IMR-90 (cell line): ENCODE data around the gene KRTAP29-1. TPM values are rescaled to one million over a fixed set of nuclear protein-coding genes. Genes with fewer than 3 reads are reported as not detected.
"Not testable (repeated sequence)": the region's sequence is repeated elsewhere in the genome, so short reads cannot be mapped to it uniquely, and the experiment has no call there.

Source experiments
- ATAC-seq: fragments of 200-7000 bp; cut with Tn5 transposase; 2 replicates; pipeline ENCODE4 v1.9.1; 2020; ENCODE audit warnings: low read depth, mild to moderate bottlenecking, moderate library complexity
- BruUV-seq: library from RNA; stranded (reverse); fragments of 400-500 nt; replicated peaks from 2 replicates; lab custom pipeline; 2021; lab: Mats Ljungman, UMichigan
- CTCF ChIA-PET: fragments of 300-600 bp; formaldehyde crosslinking; extraction: SDS; loops from one replicate; lab custom pipeline; 2021; ENCODE audit warnings: antibody characterized with exemption; lab: Yijun Ruan, JAX
- POLR2A ChIA-PET: fragments of 300-600 bp; sonication (Branson Sonifier 250); formaldehyde crosslinking; loops from one replicate; lab custom pipeline; 2022; ENCODE audit warnings: antibody characterized with exemption; ENCODE audit not compliant: unreplicated experiment; lab: Charles Lee
- DNase-seq: peaks from one replicate; pipeline ENCODE4 v3.0.0; 2013
- H2AFZ ChIP-seq: replicated peaks from 2 replicates; pipeline ENCODE3; 2013; ENCODE audit warnings: low read length, mild to moderate bottlenecking; ENCODE audit not compliant: poor library complexity
- H2AK5ac ChIP-seq: 2 replicates; pipeline ENCODE4 v1.6.1; 2013; ENCODE audit warnings: low read depth, low read length, inconsistent platforms
- H2AK9ac ChIP-seq: replicated peaks from 2 replicates; pipeline ENCODE3; 2013; ENCODE audit warnings: mild to moderate bottlenecking, low read depth, low read length, moderate library complexity; ENCODE audit not compliant: poor library complexity
- H2BK120ac ChIP-seq: 2 replicates; pipeline ENCODE4 v1.6.1; 2013; ENCODE audit warnings: low read depth, low read length, inconsistent platforms
- H2BK15ac ChIP-seq: 3 replicates; pipeline ENCODE4 v1.6.1; 2013; ENCODE audit warnings: low read depth, low read length, inconsistent platforms
- H2BK20ac ChIP-seq: 2 replicates; pipeline ENCODE4 v1.6.1; 2013; ENCODE audit warnings: low read depth, mild to moderate bottlenecking, inconsistent platforms, low read length, moderate library complexity
- H2BK5ac ChIP-seq: 2 replicates; pipeline ENCODE4 v1.6.1; 2013; ENCODE audit warnings: mild to moderate bottlenecking, low read depth, low read length, inconsistent platforms; ENCODE audit not compliant: poor library complexity, severe bottlenecking
- H3K14ac ChIP-seq: replicated peaks from 2 replicates; pipeline ENCODE4 v1.6.1; 2013; ENCODE audit warnings: low read depth, low read length, inconsistent platforms
- H3K18ac ChIP-seq: 2 replicates; pipeline ENCODE4 v1.6.1; 2013; ENCODE audit warnings: low read depth, low read length, control low read depth
- H3K23ac ChIP-seq: 2 replicates; pipeline ENCODE4 v1.6.1; 2013; ENCODE audit warnings: low read depth, low read length, inconsistent platforms
- H3K27ac ChIP-seq: 2 replicates; pipeline ENCODE4 v1.5.1; 2013; ENCODE audit warnings: mild to moderate bottlenecking, control low read depth, low read length; ENCODE audit not compliant: insufficient read depth
- H3K27me3 ChIP-seq: 2 replicates; pipeline ENCODE4 v1.6.1; 2013; ENCODE audit warnings: low read length; ENCODE audit not compliant: control insufficient read depth, insufficient read depth
- H3K36me3 ChIP-seq: 2 replicates; pipeline ENCODE4 v1.6.1; 2013; ENCODE audit warnings: low read length, mixed read lengths; ENCODE audit not compliant: control insufficient read depth, insufficient read depth
- H3K4ac ChIP-seq: 2 replicates; pipeline ENCODE4 v1.6.1; 2013; ENCODE audit warnings: low read depth, low read length, inconsistent platforms
- H3K4me1 ChIP-seq: 2 replicates; pipeline ENCODE4 v1.6.1; 2013; ENCODE audit warnings: low read length, mixed read lengths; ENCODE audit not compliant: control insufficient read depth, insufficient read depth
- H3K4me2 ChIP-seq: 2 replicates; pipeline ENCODE4 v1.6.1; 2013; ENCODE audit warnings: low read depth, mild to moderate bottlenecking, control low read depth, low read length, moderate library complexity
- H3K4me3 ChIP-seq: 2 replicates; pipeline ENCODE4 v1.5.1; 2013; ENCODE audit warnings: low read depth, mild to moderate bottlenecking, control low read depth, low read length, moderate library complexity; ENCODE audit not compliant: insufficient read depth
- H3K56ac ChIP-seq: 2 replicates; pipeline ENCODE4 v1.6.1; 2013; ENCODE audit warnings: low read length, inconsistent platforms; ENCODE audit not compliant: insufficient read depth; ENCODE audit errors: extremely low read depth
- H3K79me1 ChIP-seq, 2 experiments: 2 replicates each; pipeline ENCODE4 v1.6.1; 2013; ENCODE audit warnings: low read length in 2 of 2, inconsistent platforms in 1 of 2, low read depth in 1 of 2
- H3K9ac ChIP-seq: 2 replicates; pipeline ENCODE4 v1.6.1; 2013; ENCODE audit warnings: low read depth, low read length, control low read depth
- H3K9me1 ChIP-seq: 2 replicates; pipeline ENCODE4 v1.6.1; 2013; ENCODE audit warnings: low read length, inconsistent platforms; ENCODE audit not compliant: insufficient read depth
- H3K9me3 ChIP-seq: 2 replicates; pipeline ENCODE4 v1.6.1; 2013; ENCODE audit warnings: low read length; ENCODE audit not compliant: control insufficient read depth, insufficient read depth
- H4K20me1 ChIP-seq: 2 replicates; pipeline ENCODE4 v1.6.1; 2013; ENCODE audit warnings: low read length, inconsistent platforms; ENCODE audit not compliant: insufficient read depth
- H4K5ac ChIP-seq: 2 replicates; pipeline ENCODE4 v1.6.1; 2013; ENCODE audit warnings: mild to moderate bottlenecking, low read depth, low read length, control low read depth
- H4K8ac ChIP-seq, 2 experiments: 2 replicates each; pipeline ENCODE4 v1.6.1; 2013; ENCODE audit warnings: low read depth in 2 of 2, low read length in 2 of 2, control low read depth in 1 of 2, inconsistent platforms in 1 of 2
- H4K91ac ChIP-seq: 2 replicates; pipeline ENCODE4 v1.6.1; 2013; ENCODE audit warnings: low read depth, low read length, inconsistent platforms; ENCODE audit not compliant: insufficient read depth
- CHD1 ChIP-seq: IDR thresholded peaks from 2 replicates; pipeline ENCODE4 v1.6.1; 2012; ENCODE audit warnings: low read depth, low read length, improper control_type of control experiment
- ELK1 ChIP-seq: fragments of 150-350 bp; IDR thresholded peaks from 2 replicates; pipeline ENCODE4 v1.6.1; 2016; ENCODE audit warnings: low read depth, mild to moderate bottlenecking, low read length, moderate library complexity, borderline replicate concordance
- FOS ChIP-seq: fragments of 150-350 bp; IDR thresholded peaks from 2 replicates; pipeline ENCODE4 v1.6.1; 2016; ENCODE audit warnings: low read depth, low read length
- MXI1 ChIP-seq: IDR thresholded peaks from 2 replicates; pipeline ENCODE4 v1.6.1; 2012; ENCODE audit warnings: low read depth, mild to moderate bottlenecking, low read length, moderate library complexity, borderline replicate concordance
- RAD21 ChIP-seq: IDR thresholded peaks from 2 replicates; pipeline ENCODE4 v1.6.1; 2012; ENCODE audit warnings: low read length, improper control_type of control experiment
- RCOR1 ChIP-seq: IDR thresholded peaks from 2 replicates; pipeline ENCODE4 v1.6.1; 2012; ENCODE audit warnings: mild to moderate bottlenecking, low read length, improper control_type of control experiment; ENCODE audit not compliant: insufficient replicate concordance
- RFX5 ChIP-seq: IDR thresholded peaks from 2 replicates; pipeline ENCODE4 v1.8.0; 2012; ENCODE audit warnings: low read depth, mild to moderate bottlenecking, low read length, moderate library complexity
- WGBS, 2 experiments: methylation state at CpG; one replicate each; pipeline versions ENCODE4 v1.1.5 to v1.1.7; 2013; ENCODE audit warnings: missing lambda C conversion rate in 2 of 2; ENCODE audit not compliant: insufficient read length in 1 of 2; ENCODE audit errors: extremely low coverage in 2 of 2; 5-methylcytosine and 5-hydroxymethylcytosine counted together
- dilution Hi-C: fragments of 300-500 bp; cut with HindIII; formaldehyde crosslinking; loops from one replicate; pipeline ENCODE4 v1.14.3; 2018; ENCODE audit warnings: low sequenced_read_pairs; ENCODE audit not compliant: unreplicated experiment
- in situ Hi-C: fragments of 300-500 bp; cut with MboI; formaldehyde crosslinking; loops from 3 replicates; pipeline ENCODE4 v1.14.3; 2019; ENCODE audit warnings: low sequenced_read_pairs, inconsistent platforms, mixed read lengths
- intact Hi-C: fragments of 100-400 bp; cut with micrococcal nuclease; formaldehyde crosslinking; loops from 2 replicates; pipeline ENCODE4 v1.10.0; 2022
- polyA plus RNA-seq, 3 experiments: library from polyadenylated mRNA; depleted of rRNA; stranded (reverse); fragments of >200 nt; gene quantifications; 2 replicates each; pipeline ENCODE4 v1.2.3, GENCODE V29; 2012; ENCODE audit warnings: low replicate concordance in 1 of 3
- total RNA-seq: library from RNA; depleted of rRNA; stranded (reverse); fragments of >200 nt; gene quantifications from 2 replicates; pipeline ENCODE4 v1.2.3, GENCODE V29; 2012

Gene KRTAP29-1
- total and polyA plus RNA-seq, 2 of the 4 experiments (the other 2 are of a cell fraction), result not detected

GRCh38 chr17:41347869-41348760 is 45.5 kb upstream of the KRTAP29-1 start:
- no peak overlapping the region for H4K5ac ChIP-seq
- intact Hi-C loops, result no loop called here
- no peak overlapping the region for H3K9ac ChIP-seq
- peaks cover 2% of the 10 kb centered on the region for H3K4me1 ChIP-seq
- no peak overlapping the region for H3K56ac ChIP-seq
- no TSS peak for BruUV-seq
- no peak overlapping the region for H2BK15ac ChIP-seq
- POLR2A ChIA-PET, result no interaction called here
- TF ChIP-seq FOS, result no peak
- TF ChIP-seq RAD21, result no peak
- no peak for TF ChIP-seq CHD1
- no peak for TF ChIP-seq RFX5
- TF ChIP-seq RCOR1, result no peak
- TF ChIP-seq ELK1, result no peak
- no peak for TF ChIP-seq MXI1
- H2AFZ ChIP-seq, result no peak overlapping the region
- H3K18ac ChIP-seq, result no peak overlapping the region
- peaks cover 4% of the 10 kb centered on the region for H3K9me3 ChIP-seq
- H3K23ac ChIP-seq, result no peak overlapping the region
- no peaks in the 10 kb centered on the region for H3K36me3 ChIP-seq
- H2AK5ac ChIP-seq, result no peak overlapping the region
- no peak for ATAC-seq
- no peak overlapping the region for H2BK5ac ChIP-seq
- no peak overlapping the region for H2BK20ac ChIP-seq
- no peak overlapping the region for H3K14ac ChIP-seq
- no peaks in the 10 kb centered on the region for H3K79me1 ChIP-seq
- in situ Hi-C loops, result no loop called here
- WGBS, 2 experiments, result no CpG with 5 or more reads among the region's 7 CpGs
- no peak overlapping the region for H2AK9ac ChIP-seq
- H3K27me3 ChIP-seq, result 0 out of 2 replicates have a peak, but pooled peaks cover 5% of the 10 kb centered on the region
- H3K27ac ChIP-seq, result no peak overlapping the region
- H3K4me3 ChIP-seq, result no peak overlapping the region
- H4K8ac ChIP-seq, result no peak overlapping the region
- CTCF ChIA-PET, result interaction anchor here (0.6 kb wide), 1 partner anchor 402 kb away, joined by 4 read pairs; no protein-coding TSS in a partner anchor
- no peak overlapping the region for H2BK120ac ChIP-seq
- H3K9me1 ChIP-seq, result peaks cover 3% of the 10 kb centered on the region; the same call in 1 of the 2 replicates
- no peak overlapping the region for H3K4ac ChIP-seq
- no peak for DNase-seq
- H4K91ac ChIP-seq, result no peak overlapping the region
- dilution Hi-C loops, result no loop called here
- no peaks in the 10 kb centered on the region for H4K20me1 ChIP-seq
- no peak overlapping the region for H3K4me2 ChIP-seq

DNA sequence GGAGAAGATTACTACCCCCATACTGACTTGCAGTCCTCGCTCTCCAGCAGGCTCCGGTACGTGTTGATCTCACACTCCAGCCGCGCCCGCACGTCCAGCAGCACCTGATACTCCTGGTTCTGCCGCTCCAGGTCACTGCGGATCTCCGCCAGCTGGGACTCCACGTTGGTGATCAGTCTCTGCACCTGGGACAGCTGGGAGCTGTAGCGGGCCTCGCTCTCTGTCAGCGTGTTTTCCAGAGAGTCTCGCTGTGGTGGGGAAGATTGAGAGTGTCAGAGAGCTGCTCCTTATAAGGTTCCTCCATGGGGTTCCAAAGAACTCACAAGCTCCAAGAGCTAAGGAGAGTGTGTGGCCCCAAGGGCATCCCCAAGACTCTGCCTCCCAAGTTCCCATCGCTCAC is 43.8 kb upstream of the KRTAP29-1 start:
- H3K36me3 ChIP-seq, H3K14ac ChIP-seq, H2AK9ac ChIP-seq, in situ Hi-C loops, CTCF ChIA-PET, H3K4me2 ChIP-seq, H3K4ac ChIP-seq, H2AFZ ChIP-seq, H3K27ac ChIP-seq, POLR2A ChIA-PET, dilution Hi-C loops, H2BK15ac ChIP-seq, H3K79me1 ChIP-seq, H3K9me1 ChIP-seq, H4K5ac ChIP-seq, H3K9ac ChIP-seq, H3K4me3 ChIP-seq, ATAC-seq, H2BK120ac ChIP-seq, H3K56ac ChIP-seq, BruUV-seq, DNase-seq, H3K23ac ChIP-seq, H4K20me1 ChIP-seq, H4K91ac ChIP-seq, H2AK5ac ChIP-seq, H3K4me1 ChIP-seq, H3K27me3 ChIP-seq, intact Hi-C loops, H3K9me3 ChIP-seq, H4K8ac ChIP-seq, H2BK5ac ChIP-seq, H3K18ac ChIP-seq, H2BK20ac ChIP-seq: not testable (repeated sequence)
- WGBS, 2 experiments, result 92% methylated on average over 5 of the region's 16 CpGs; no CpG with 5 or more reads in 1 of the 2 experiments
